Stimulated activated CD4-positive, alpha-beta T cell treated with anti-CD3 and anti-CD28 coated beads, Interleukin-4, amount 100 ng/mL, for 1 hour (primary cell): ENCODE measurements around the gene UBASH3A.
"Not testable (repeated sequence)": the region's sequence is repeated elsewhere in the genome, so short reads cannot be mapped to it uniquely, and the experiment has no call there.

Experiments used
- DNase-seq: peaks from one replicate; pipeline ENCODE4 v3.0.0-alpha.2; 2020

Gene UBASH3A

DNA sequence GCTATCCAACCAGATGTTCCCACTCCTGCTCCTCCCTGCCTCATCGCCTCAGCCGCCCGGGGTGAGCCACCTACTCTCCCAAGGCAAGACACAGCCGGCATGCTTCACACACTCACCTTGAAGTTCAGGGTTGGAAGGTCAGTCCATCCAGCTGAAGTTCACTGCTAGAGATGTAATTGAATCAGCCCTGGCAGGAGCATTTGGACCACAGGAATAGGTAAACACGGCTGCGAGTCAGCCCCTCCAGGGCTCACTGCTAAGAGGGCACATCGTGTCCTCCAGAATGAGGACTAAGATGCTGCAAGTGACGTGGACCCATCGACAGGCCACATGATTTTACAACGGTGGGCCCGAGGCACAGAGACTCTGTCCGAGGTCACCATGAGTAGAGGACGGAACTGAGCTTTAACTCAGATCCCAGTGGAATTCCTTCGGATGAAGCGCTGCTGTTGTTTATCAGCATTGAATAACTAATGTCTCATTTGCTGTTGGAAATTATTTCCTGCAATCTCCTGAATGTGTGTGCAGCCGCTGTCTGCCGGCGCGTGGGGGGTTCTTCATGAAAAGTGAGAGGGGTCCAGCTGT, 50.4 kb downstream of the UBASH3A start:
- no peak for DNase-seq

- no peak for DNase-seq
Measured at GRCh38 chr21:42454786-42455185, 51.1 kb downstream of the UBASH3A start.

DNA sequence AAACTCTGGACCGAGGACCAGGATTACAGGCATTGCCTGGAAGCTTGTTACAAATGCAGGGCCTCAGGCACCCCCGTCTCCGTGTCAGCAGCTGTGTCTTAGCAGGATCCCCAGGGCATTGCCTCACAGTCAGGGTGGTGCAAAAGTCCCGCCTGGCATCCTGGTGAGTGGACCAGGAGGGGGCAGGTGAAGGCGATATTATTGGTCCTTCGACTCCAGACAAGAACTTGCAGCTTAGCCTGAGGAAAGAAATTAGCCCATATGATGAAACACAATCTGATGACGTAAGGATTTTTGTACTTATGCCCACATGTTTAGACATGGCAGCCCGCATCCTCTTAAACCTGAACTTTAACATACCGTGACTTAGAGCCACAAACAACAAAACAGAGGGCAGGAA, 51.5 kb downstream of the UBASH3A start:
- no peak for DNase-seq

GRCh38 chr21:42455754-42456440, 52.2 kb downstream of the UBASH3A start:
- DNase-seq: no peak

DNA sequence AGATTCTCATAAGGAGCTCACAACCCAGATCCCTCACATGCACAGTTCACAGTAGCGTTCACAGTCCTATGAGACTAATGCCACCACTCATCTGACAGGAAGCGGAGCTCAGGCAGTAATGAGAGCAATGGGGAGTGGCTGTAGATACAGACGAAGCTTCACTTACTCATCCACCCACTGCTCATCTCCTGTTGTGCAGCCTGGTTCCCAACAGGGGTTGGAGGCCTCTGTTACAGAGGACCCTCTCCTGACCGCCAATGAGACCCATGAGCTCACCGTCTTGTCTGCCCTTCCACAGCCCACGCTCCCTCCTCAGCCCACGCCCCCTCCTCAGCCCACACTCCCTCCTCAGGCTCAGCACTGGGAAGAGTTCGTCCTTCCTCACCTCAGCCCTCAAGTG, 52.8 kb downstream of the UBASH3A start:
- peak; percentile 33 for DNase-seq

GRCh38 chr21:42459082-42459460, 55.4 kb downstream of the UBASH3A start:
- DNase-seq: no peak

DNA sequence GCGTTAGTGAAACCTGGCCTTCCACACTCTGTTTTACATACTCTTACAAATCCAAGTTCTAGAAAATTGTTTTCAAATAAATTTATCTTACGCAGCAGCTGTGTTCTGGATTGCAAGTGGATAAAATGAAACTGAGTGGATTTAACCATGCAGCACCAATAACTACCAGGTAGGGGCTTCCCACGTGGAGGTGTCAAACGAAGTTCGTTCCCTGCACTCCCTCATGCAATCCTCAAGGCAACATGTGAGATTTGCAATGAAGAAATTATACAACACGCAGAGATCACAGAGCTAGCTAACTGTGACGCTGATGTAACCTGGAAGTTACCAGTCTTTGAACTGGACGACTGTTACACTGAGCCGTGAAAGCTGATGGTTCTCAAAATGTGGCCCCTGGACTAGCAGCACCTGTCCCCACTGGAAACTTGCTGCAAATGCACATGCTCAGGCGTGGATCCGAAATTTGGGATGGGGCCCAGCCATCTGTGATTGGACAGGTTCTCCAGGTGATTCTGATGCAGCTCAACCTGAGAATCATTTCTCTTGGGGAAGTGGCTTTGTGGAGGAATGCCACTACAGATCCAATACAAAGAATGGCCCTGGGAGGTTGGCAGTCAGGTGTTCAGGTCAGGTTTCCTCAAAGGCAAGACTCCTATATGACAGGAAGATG, 56.0 kb downstream of the UBASH3A start:
- DNase-seq: no peak

DNA sequence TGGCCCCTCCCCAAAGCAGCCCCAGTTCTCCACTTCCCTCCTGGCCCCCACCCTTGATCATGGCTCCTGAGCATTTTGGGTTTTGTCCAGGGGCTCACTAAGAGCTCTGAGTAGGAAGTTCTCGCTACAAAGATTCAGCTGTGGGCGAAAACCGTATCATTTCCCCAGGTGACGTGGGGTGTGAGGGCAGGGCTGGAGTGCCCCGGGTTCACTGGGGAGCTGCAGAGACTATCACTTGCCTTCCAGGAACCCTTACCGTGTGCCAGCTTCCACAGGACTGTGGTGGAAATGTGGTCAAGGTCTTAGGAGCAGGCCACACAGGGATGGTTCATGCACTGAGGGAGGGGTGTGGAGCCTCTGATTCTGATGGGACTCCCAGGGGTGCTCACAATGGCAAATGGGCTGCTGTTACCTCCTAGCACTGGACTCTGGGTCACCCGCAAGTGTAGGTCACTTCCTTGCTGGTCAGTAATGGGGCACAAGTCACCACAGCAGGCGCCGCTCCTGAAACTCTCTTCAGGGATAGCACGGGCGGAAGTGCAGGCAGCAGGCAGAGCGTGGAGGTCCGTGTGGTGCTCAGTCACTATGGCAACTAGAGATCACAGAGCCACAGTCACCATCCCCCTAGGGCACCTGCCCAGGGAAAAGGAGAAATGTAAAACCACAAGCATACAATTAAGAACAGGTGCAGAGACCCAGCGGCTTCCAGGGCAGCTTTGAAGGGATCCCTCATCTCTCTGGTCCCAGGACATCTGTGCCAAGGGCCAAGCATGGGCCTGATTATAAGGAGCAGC, 56.9 kb downstream of the UBASH3A start:
- DNase-seq: peak; percentile 31

GRCh38 chr21:42461185-42461520, 57.5 kb downstream of the UBASH3A start:
- no peak for DNase-seq

DNA sequence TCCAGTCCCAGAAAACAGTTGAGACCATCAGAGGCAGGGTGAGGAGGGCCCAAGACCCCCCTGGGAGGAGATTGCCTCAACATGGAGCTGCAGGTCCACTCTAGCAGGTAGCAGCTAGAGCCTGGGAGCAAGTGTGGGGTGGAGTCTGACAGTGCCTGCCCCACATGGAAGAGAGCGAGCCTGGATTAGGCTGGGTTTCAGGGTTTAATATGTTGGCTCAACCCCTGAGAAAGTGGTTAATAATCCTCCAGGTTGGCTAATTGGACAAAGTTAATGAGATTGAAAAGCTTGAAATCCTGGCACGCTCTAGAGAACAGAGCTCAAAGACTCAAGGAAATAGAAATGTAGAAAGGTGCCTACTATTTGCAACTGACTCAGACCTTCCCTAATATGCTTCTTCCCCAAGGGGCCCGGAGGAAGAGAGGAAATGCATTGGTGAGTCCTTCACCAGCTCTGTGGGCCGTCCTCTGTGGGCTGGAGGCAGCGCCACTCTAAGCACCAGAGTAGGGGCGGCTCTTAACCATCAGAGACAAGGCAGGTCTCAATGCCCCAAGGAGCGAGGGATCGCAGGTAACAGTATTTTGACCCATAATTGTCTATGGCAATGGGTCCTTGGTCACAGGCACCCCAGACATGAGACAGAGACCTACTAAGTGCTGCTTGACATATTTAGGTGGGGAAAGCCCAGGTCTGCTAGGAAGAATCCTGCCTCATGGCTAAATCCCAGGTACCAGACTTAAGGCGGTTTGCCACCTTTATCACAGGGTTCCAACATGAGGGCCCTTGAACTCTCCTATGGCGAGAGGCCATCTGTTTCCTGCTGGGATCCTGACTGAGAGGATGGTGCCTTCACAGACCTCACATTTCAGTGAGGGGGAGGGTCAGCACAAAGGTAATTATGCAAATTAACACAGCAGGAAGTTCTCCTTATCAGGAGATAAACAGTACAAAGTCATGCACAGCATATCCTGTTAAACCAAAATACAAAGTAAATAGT, 58.5 kb downstream of the UBASH3A start:
- DNase-seq: no peak

- DNase-seq: peak; percentile 65
Measured at GRCh38 chr21:42463861-42464515, 60.3 kb downstream of the UBASH3A start.

DNA sequence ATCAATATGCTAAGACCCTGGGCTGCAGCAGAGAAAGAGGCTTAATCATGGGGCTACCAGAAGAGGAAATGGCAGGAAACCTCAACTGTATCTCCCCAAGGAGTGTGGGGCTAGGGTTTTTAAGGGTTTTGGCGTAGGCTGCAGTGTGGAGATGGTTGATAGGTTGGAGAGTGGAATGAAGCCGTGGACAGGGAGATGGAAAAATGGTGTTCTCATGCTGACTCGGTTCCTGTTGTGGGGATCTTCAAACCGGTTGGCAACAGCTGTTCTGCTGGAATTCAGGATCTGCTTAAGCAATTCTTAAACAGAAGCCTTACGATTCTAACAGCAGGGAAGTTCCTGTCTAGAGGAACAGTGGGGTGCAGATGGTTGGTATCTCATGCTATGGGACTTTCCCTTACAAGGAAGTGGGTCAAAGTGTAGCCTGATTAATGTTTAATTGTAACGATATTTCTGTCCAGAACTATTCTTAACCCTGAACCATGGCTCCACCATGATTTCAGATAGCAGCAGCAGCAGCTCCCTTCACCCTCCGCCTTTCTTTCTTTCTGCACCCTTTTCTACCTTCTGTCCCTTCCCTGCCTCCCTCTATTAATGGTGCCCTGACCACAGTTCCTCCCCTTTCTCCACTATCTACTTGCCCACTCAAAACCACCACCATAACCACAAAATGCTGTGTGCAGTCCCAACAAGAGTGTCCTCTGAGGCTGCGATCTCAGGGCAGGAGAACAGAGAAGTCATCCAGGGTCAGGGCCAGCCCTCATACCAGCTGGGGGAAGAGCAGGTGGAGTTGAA, 61.5 kb downstream of the UBASH3A start:
- DNase-seq: no peak

GRCh38 chr21:42465803-42466127, 62.1 kb downstream of the UBASH3A start:
- no peak for DNase-seq

GRCh38 chr21:42466700-42467099, 63.0 kb downstream of the UBASH3A start:
- DNase-seq: no peak

DNA sequence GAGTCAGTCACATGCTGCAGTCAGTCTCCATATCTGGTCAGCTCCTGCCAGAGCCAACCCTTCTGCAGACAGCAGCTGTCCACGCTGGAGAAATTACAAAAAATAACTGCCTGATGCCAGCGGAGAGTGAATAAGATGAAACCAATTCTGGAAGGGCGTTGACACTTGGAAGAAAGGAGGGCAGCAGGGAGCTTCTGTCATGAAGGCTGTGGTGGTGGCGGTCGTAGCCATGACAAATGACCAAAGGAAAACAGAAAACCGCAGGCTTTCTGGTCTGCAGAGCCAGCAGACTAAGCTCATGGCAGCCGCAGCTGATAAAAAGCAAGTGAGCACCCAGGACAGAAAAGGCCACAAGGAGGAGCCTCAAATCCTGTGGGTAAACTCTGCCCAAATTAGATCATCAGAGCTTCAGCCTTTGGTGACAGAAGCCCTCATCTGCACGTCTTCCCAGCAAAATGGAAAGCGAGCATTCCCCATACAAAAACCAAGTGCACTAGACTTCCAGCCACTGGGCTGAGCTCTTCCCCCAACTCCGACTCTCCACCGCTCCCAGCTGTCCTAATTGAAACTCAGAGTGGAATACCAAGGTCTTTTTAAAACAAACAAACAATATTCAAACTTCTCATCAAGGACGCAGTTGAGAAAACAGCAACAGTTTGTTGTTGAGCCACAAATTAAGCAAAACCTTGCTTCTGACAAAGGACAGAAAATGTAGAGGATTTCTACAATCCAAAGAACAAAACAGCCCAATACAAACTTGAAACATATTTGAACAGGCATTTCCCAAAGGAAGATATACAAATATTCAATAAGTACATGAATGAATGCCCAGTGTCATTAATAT, 63.7 kb downstream of the UBASH3A start:
- DNase-seq: no peak

GRCh38 chr21:42468491-42469131, 64.9 kb downstream of the UBASH3A start:
- DNase-seq: no peak

- DNase-seq: no peak
Measured at GRCh38 chr21:42469272-42469671, 65.6 kb downstream of the UBASH3A start.

- DNase-seq: not testable (repeated sequence)
Measured at GRCh38 chr21:42469726-42470125, 66.0 kb downstream of the UBASH3A start.

DNA sequence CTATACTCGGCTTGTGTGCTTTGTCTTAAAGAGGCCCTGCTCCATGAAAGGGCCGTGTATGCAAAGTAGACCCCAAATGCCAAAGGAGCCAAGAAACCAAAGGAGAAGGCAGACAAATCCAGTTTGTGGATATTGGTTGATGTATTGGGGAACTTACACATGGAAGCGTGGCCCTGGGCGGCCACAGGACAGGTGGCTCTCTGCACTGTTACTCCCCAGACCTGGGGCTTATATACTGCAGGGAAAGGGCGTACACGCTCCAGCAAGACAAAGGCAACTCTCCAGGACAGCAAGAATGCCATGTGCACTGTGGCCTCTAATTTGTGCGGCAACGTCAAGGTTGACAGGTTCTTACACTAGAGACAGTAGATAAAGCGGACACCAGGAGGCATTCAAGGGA, 67.5 kb downstream of the UBASH3A start:
- DNase-seq: no peak
